SH-SY5Y (cell line): ENCODE measurements around the gene AFP.

ENCODE experiments used
- GATA2 ChIP-seq: IDR thresholded peaks from 2 replicates; pipeline ENCODE4 v1.6.1; 2011; ENCODE audit warnings: mild to moderate bottlenecking, low read depth, low read length
- GATA3 ChIP-seq: IDR thresholded peaks from 2 replicates; pipeline ENCODE4 v1.6.1; 2011; ENCODE audit warnings: low read depth, mild to moderate bottlenecking, low read length, moderate library complexity

- TF ChIP-seq GATA2 (no peak), GATA3 (no peak)
These were observed 14.1 kb upstream of the AFP start for GRCh38 chr4:73421708-73422457.
